ENCODE results near the gene SMOC2. TPM values are rescaled to one million over a fixed set of nuclear protein-coding genes. Genes with fewer than 3 reads are reported as not detected.

The SMOC2 gene
- total RNA-seq, 4 donors from 2014 or later = 30.5 to 52.4 (median 37.9) TPM

DNA sequence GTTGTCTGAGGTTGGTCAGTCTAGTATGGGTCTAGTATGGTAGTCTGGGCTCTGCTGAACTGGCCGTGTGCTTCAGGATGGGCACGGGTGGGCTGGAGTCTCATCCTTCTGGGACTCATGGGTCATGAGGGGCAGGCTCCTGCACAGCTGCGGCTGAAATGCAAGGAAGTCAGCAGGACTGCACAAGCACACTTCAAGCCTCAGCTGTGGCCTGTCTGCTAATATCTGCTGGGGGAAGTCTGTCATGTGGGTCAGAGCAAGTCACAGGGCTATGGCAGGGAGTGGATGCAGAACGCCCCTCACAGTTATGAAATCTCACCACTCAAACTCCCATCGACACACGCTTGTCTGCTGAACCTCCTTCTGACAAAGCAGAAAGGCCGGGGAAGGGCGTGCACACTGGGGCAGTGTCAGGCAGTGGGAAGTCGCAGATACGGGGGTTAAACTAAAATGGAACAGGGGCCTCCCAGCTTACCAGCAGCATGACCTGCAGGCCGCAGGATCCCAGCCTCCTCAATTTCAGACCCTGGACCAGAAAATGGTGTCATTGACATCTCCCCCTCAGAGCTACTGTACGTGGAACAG, 229.5 kb downstream of the SMOC2 start:
- TF ChIP-seq, protein P1, sequence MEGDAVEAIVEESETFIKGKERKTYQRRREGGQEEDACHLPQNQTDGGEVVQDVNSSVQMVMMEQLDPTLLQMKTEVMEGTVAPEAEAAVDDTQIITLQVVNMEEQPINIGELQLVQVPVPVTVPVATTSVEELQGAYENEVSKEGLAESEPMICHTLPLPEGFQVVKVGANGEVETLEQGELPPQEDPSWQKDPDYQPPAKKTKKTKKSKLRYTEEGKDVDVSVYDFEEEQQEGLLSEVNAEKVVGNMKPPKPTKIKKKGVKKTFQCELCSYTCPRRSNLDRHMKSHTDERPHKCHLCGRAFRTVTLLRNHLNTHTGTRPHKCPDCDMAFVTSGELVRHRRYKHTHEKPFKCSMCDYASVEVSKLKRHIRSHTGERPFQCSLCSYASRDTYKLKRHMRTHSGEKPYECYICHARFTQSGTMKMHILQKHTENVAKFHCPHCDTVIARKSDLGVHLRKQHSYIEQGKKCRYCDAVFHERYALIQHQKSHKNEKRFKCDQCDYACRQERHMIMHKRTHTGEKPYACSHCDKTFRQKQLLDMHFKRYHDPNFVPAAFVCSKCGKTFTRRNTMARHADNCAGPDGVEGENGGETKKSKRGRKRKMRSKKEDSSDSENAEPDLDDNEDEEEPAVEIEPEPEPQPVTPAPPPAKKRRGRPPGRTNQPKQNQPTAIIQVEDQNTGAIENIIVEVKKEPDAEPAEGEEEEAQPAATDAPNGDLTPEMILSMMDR (IDR thresholded peaks at IDR 0.05; ENCODE audit: low read depth) = no peak

DNA sequence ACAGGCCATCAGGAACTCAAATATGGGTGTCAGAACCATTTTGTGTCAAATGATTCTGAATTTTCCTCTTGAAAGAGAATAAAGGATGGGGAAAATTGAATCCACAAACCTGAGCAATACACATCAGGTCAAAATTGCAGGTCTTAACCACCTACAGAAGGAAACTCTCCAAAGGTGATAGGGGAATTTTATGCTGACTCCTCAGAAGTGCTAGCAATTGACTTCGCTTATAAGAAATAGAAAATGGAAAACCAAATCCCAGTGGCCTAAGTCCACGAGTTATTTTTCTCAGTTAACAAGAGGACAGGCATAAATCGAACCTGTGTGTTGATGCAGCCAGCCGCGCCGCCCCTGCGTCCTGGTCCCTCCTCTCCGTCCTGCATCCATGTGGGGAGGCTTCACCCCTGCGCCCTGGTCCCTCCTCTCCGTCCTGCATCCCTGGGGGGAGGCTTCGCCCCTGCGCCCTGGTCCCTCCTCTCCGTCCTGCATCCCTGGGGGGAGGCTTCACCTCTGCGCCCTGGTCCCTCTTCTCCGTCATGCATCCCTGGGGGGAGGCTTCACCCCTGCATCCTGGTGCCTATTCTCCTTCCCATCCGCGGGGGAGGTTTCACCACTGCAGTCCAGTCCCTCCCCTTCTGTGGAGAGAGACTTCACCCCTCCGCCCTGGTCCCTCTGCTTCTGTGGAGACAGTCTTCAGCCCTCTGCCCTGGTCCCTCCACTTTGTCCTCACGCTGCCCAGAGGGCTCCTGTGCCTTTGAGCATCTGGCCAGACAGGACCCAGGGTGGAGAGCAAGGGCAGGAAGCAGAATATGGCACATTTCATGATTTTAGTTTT, 230.3 kb downstream of the SMOC2 start:
- TF ChIP-seq, protein P1 (IDR thresholded peaks at IDR 0.05; ENCODE audit: low read depth) = no peak

DNA sequence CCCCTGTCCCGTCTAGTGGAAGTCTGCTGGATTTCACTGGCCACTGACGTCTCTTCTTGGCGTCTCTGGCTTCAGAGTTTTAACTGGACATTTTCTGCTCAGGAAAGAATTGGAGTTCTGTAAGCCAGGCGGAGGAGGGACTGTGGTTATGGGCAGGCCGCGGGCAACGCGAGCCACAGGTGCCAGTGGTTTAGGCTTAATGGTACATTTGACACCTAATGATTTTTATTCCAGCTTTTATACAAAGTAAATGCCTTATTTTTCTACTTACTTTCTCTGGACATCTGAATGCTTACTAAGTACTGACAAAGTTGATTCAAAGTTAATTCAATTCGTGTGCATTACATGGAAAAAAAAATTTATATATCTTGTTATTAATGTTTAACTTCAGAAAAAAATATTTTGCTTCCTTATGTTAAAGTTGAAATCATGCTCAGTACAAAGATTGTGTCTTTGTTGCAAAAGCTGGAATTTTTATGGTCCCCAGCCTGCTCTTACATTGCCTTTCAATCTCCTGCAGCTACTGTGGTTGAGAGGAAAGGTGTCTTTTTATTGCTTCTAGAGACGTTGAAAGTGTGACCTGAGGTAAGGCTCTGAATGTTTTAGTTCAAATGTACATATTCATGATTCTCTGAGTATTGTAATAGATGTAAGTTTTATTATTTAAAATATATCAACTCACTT, 231.0 kb downstream of the SMOC2 start:
- TF ChIP-seq, protein P1 (IDR thresholded peaks at IDR 0.05; ENCODE audit: low read depth) = no peak

DNA sequence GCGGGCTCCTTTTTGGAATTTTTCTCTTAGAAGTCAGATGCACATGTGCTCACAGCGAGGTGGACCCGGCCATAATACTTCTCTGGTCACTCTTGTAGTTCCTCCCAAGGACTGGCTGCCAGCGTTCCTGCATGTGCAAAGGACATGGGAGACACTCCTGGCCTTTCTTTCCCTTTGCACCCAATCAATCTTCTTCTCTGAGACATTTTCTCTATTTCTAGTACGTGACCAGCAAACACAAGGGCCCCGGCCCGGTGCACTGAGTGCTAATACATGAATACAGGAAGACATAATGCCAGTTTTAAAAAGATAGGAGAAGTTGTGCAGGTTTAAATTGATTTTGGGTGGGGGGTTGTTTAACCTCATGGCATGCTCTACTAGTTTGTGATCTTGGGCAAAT, 233.6 kb downstream of the SMOC2 start:
- TF ChIP-seq, protein P1 (IDR thresholded peaks at IDR 0.05; ENCODE audit: low read depth) = no peak

DNA sequence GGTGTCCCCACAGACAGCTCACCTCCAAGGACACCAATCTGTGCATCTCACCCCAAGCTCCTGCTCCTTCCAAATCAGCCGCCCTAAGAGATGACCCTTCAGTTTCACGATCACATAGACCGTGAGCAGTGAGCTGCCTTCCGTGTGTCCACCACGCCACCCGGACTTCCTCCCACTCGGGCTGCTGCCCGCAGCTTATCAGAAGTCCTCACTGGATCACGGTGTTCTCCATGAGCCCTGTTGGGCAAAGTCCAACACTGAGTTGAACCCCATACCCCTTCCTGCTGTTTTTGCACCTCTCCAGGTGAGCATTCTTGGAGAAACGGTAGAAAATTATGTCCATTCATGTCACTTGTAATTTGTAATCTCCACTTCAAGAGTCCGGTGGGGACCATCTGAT, 234.4 kb downstream of the SMOC2 start:
- TF ChIP-seq, protein P1 (IDR thresholded peaks at IDR 0.05; ENCODE audit: low read depth) = no peak

DNA sequence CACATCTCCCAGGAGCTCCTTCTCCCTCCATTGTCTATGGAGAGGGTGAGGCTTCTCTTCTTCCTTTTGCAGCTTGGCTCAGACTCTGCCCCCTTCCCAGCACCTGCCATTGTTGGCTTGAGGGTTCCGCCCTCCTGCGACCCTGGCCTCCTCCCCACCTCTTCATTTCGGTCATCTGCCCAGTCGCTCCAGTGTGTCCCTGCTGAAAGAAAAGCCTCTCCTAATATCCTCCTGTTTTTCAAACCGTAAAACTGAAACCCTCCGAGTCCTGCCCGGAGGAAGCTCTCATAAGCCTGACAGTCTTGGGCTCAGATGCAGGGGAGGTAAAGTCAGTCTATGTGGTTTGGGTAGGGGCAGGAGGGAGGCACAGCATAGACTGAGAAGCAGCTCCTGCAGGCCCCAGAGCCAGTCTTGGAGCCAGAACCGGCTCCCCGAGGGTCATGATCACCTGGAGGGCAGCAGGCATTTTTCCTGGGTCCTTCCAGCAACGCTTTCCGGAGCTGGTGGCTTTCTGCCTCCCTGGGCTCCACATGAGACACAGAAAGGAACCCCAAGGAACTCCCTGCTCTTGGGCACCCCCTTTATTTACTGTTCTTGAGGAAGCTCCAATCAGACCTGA, 235.1 kb downstream of the SMOC2 start:
- TF ChIP-seq, protein P1 (IDR thresholded peaks at IDR 0.05; ENCODE audit: low read depth) = no peak
